ENCODE results near the gene MEIKIN. TPM values are rescaled to one million over a fixed set of nuclear protein-coding genes. Genes with fewer than 3 reads are reported as not detected.
"Not testable (repeated sequence)": the region's sequence is repeated elsewhere in the genome, so short reads cannot be mapped to it uniquely, and the experiment has no call there.

MEIKIN gene
- total RNA-seq, 4 donors from 2014 or later = not detected

GRCh38 chr5:131857388-131857787, 88.1 kb downstream of the MEIKIN start:
- Histone ChIP-seq H3K36me3 (no peaks in the 10 kb centered on the region), H3K9me3 (no peaks in the 10 kb centered on the region), H3K27me3 (no peaks in the 10 kb centered on the region), H3K4me3 (no peak overlapping the region), H3K27ac (no peak overlapping the region), H3K4me1 (no peaks in the 10 kb centered on the region)
- DNase-seq = no peak
- TF ChIP-seq CTCF (IDR thresholded peaks at IDR 0.05) (no peak), POLR2A (IDR thresholded peaks at IDR 0.05) (no peak)

GRCh38 chr5:131855452-131855851, 90.0 kb downstream of the MEIKIN start:
- H3K9me3 ChIP-seq = no peaks in the 10 kb centered on the region
- DNase-seq = no peak
- H3K27ac ChIP-seq = no peak overlapping the region
- H3K4me3 ChIP-seq = no peak overlapping the region
- H3K36me3 ChIP-seq = no peaks in the 10 kb centered on the region
- no peaks in the 10 kb centered on the region for H3K27me3 ChIP-seq
- TF ChIP-seq CTCF (IDR thresholded peaks at IDR 0.05) = no peak
- no peak for TF ChIP-seq POLR2A (IDR thresholded peaks at IDR 0.05)
- H3K4me1 ChIP-seq = no peaks in the 10 kb centered on the region

GRCh38 chr5:131854134-131854533, 91.3 kb downstream of the MEIKIN start:
- H3K4me3 ChIP-seq = no peak overlapping the region
- H3K36me3 ChIP-seq = no peaks in the 10 kb centered on the region
- DNase-seq = no peak
- H3K4me1 ChIP-seq = no peaks in the 10 kb centered on the region
- peaks cover 0 to under 1% (median 0%) of the 10 kb centered on the region in 4 donors for H3K9me3 ChIP-seq
- no peaks in the 10 kb centered on the region for H3K27me3 ChIP-seq
- H3K27ac ChIP-seq = no peak overlapping the region
- no peak for TF ChIP-seq CTCF (IDR thresholded peaks at IDR 0.05)

GRCh38 chr5:131848662-131849061, 96.8 kb downstream of the MEIKIN start:
- H3K27ac ChIP-seq = no peak overlapping the region
- H3K36me3 ChIP-seq = no peaks in the 10 kb centered on the region
- no peak for TF ChIP-seq POLR2A (IDR thresholded peaks at IDR 0.05)
- TF ChIP-seq CTCF (IDR thresholded peaks at IDR 0.05) = no peak
- H3K27me3 ChIP-seq = no peaks in the 10 kb centered on the region
- no peaks in the 10 kb centered on the region for H3K4me1 ChIP-seq
- H3K9me3 ChIP-seq = peaks cover 0 to 16% (median 0%) of the 10 kb centered on the region in 4 donors
- DNase-seq = no peak
- H3K4me3 ChIP-seq = no peak overlapping the region

GRCh38 chr5:131846536-131846935, 98.9 kb downstream of the MEIKIN start:
- no peak for TF ChIP-seq CTCF (IDR thresholded peaks at IDR 0.05)
- TF ChIP-seq POLR2A (IDR thresholded peaks at IDR 0.05) = no peak
- DNase-seq = no peak
- no peaks in the 10 kb centered on the region for H3K4me1 ChIP-seq
- peaks cover 0 to 16% (median 0%) of the 10 kb centered on the region in 4 donors for H3K9me3 ChIP-seq
- no peaks in the 10 kb centered on the region for H3K36me3 ChIP-seq
- H3K4me3 ChIP-seq = no peak overlapping the region
- H3K27me3 ChIP-seq = no peaks in the 10 kb centered on the region
- H3K27ac ChIP-seq = no peak overlapping the region

- TF ChIP-seq CTCF (IDR thresholded peaks at IDR 0.05) (no peak), POLR2A (IDR thresholded peaks at IDR 0.05) (no peak)
- H3K4me3 ChIP-seq = no peak overlapping the region
- H3K27ac ChIP-seq = no peak overlapping the region
- no peaks in the 10 kb centered on the region for H3K36me3 ChIP-seq
- H3K4me1 ChIP-seq = no peaks in the 10 kb centered on the region
- no peak for DNase-seq
- peaks cover 0 to 16% (median 0%) of the 10 kb centered on the region in 4 donors for H3K9me3 ChIP-seq
- no peaks in the 10 kb centered on the region for H3K27me3 ChIP-seq
These were observed 99.6 kb downstream of the MEIKIN start for GRCh38 chr5:131845828-131846227.

- not testable (repeated sequence) for H3K27me3 ChIP-seq
These were observed 102.5 kb downstream of the MEIKIN start for GRCh38 chr5:131842971-131843370.

GRCh38 chr5:131832702-131833101, 112.8 kb downstream of the MEIKIN start:
- H3K4me3 ChIP-seq, H3K27me3 ChIP-seq, H3K4me1 ChIP-seq, H3K9me3 ChIP-seq, H3K27ac ChIP-seq, H3K36me3 ChIP-seq, DNase-seq: not testable (repeated sequence)

More at GRCh38 chr5:131842971-131843370, 102.5 kb downstream of the MEIKIN start:
- H3K4me3 ChIP-seq, H3K9me3 ChIP-seq, DNase-seq, H3K4me1 ChIP-seq, H3K36me3 ChIP-seq, H3K27ac ChIP-seq: not testable (repeated sequence)

Data from Peyer's patch (tissue), 4 donors.